Stimulated activated CD8-positive, alpha-beta memory T cell treated with anti-CD3 and anti-CD28 coated beads, Interleukin-7, amount 100 ng/mL, for 48 hours (primary cell): Measurements from ENCODE around the gene EZR.

Experiments
- DNase-seq, 2 donors: peaks; one replicate each; pipeline ENCODE4 v3.0.0-alpha.2; 2020; ENCODE audit warnings: low read depth in 1 of 2; ENCODE audit errors: extremely low read depth in 1 of 2

The EZR gene

GRCh38 chr6:158737710-158738615 lies 81.2 kb downstream of the EZR start:
- no peak for DNase-seq

GRCh38 chr6:158737082-158737709 lies 82.0 kb downstream of the EZR start:
- no peak for DNase-seq

- no peak for DNase-seq
Observed at GRCh38 chr6:158735009-158735408, 84.2 kb downstream of the EZR start.

GRCh38 chr6:158730541-158730907 lies 88.6 kb downstream of the EZR start:
- DNase-seq = no peak

GRCh38 chr6:158729906-158730540 lies 89.1 kb downstream of the EZR start:
- no peak for DNase-seq

- no peak for DNase-seq
Observed at GRCh38 chr6:158725704-158726103, 93.5 kb downstream of the EZR start.

- DNase-seq = no peak
Observed at GRCh38 chr6:158722176-158722729, 96.9 kb downstream of the EZR start.

GRCh38 chr6:158718461-158719046 lies 100.6 kb downstream of the EZR start:
- DNase-seq = no peak

GRCh38 chr6:158717341-158718330 lies 101.5 kb downstream of the EZR start:
- no peak for DNase-seq
